NCI-H510A treated with DMSO at 0.1 percent for 48 hours (cell line): ENCODE data around the gene EWSR1.
"Not testable (repeated sequence)": the region's sequence is repeated elsewhere in the genome, so short reads cannot be mapped to it uniquely, and the experiment has no call there.

ENCODE experiments used
- DNase-seq: peaks from one replicate; lab custom pipeline; 2025; lab: John Stamatoyannopoulos, UW

The EWSR1 gene

DNA sequence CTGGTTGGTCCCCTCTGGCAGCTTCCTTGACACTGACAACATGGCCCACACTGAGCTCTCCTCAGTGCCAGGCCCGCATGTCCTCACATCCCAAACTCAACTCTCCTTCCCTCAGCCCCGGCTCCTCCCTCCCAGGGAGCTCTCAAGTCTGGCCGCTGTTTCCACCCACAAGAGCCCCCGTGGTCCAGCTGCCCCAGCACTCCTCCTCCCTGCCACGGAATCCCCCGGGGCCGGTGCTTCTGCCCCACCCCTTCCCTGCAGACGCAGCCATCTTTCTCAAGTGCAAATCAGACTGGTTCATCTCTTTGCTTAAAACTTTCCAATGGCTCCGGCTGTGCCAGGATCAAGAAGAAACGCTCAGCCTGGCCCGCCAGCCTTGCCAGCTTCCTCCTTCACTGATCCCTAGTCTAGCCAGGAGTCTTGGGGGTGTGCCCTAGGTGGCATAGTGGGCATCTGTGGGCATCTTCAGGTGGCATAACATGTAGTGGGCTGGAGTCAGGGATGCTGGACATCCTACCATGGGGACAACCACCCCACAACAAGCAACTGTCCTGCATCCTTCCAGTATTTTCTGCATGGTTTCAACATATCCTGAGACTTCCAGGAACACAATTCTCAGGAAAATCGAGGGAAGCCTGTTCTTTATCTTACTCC is 69.7 kb downstream of the EWSR1 start:
- DNase-seq = no peak

DNA sequence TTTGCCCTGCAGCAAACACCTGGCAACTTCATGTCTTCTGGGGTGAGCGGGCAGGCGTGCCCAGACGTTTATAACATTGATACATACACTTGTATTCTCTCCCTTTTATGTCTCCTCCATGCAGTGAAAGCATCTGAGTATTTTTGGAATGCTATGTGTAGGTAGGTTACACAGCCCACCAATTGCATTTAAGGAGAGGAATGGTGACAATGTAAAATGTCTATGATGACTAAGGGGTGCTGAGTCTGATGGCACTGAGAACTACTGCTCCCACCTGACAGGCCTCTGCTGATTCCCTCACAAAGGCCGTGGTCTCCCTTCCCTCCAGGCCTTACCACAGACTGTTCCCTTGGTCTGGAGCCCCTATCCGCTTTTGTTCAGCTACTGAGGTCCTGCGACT is 70.3 kb downstream of the EWSR1 start:
- no peak for DNase-seq

DNA sequence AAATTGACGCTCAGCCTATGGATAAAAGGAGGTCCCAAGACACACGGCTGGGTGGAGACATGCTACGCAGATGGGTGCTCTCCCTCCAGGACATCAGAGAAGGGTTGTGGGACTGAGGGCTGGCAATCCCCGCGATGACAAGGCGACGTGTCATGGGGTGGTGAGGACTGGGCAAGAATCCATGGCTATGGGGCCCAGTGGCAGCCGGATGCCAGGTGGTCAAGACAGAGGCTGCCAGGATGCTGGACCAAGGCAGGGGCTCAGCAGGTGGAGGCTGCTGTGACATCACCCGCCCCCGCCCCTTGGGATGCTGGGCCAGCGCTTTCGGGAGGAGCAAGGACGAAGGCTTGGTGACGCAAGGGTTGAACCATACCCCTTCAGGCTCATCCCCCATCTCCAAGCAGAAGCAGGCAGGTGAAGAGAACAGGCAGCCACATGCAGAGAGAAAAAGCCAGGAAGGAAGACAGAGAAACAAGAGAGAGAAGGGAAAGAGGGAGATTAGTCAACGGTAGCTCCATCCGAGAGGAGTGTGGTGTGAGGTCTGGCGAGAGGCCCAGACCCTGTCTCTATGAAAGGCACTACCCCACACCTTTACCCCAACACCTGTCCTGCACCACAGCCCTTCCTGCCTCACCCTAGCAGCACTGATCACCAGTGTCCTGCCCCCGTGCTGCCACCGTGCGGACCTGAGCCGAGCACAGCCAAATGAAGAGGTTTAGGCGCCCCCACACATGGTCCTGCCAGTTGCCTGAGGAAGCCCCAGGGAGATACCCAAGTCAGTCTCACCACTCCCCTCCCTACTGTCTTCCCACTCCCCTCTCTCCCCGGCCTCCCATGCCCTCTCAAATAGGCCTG is 71.5 kb downstream of the EWSR1 start:
- DNase-seq = no peak

DNA sequence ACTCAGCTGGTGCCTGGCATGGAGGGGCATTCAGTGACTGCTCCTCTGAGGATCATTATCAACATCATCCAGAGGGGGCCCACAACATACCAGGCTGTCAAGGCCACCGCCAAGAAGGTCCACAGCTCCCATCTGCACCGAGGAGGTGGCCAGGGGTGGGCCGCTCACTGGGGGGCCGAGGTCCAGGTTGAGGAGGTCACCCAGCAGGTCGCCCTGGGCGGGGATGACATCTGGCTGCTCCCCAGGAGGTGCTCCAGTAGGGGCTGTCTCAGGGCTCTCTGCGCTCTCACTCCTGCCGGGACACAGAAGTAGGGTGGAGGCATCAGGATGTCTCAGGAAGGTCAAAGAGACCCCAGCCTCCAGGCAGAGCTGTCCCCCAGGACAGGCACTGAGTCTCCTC is 72.5 kb downstream of the EWSR1 start:
- no peak for DNase-seq

DNA sequence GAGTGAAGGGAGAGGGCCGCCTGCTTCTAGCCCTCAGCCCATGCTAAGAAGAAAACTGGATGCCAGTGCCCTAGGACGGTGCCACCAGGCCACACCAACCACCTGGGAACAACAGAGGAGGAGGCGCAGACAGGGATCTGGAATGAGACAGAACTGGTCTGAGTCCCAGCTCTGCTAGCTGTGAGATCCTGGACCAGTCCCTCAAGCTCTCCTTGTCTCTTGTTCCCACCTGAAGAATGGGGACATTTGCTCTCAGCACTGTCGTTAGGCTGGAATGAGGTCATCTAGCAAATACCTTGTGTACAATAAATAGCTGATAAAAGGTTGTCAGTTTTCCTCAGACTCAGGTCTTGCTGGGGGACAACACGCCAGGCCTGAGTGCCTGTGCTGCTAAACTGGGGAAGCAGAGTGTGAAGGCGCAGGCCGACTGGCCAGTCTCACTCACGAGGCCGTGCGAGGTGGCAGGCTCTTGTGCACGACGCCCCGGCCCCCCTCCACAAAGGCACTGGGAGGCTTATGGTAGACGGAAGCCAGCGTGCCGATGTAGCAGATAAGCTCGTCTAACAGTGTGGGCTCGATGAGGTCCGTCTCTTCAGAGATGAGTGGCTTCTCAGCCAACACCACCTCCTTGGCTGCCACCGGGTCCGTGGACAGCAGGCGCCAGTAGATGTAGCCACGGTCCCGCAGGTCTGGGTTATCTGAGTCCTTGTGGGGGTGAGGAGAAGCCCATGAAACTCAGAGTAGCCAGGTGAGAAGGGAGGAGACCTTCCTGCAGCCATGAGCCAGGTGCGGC is 73.2 kb downstream of the EWSR1 start:
- DNase-seq = no peak

DNA sequence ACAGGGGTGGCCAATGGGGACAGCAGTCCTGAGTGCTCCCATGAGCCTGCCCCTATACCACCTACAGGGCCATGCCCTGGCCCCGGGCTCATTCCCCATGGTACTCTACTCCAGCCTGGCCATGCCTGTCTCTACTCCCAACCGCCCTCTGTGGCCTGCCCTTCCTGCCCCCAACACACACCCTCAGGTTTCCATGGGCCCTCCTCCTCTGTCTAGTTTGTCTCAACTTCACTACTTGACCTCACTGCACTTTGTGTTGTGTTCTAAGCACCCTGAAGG is 73.7 kb downstream of the EWSR1 start:
- no peak for DNase-seq

DNA sequence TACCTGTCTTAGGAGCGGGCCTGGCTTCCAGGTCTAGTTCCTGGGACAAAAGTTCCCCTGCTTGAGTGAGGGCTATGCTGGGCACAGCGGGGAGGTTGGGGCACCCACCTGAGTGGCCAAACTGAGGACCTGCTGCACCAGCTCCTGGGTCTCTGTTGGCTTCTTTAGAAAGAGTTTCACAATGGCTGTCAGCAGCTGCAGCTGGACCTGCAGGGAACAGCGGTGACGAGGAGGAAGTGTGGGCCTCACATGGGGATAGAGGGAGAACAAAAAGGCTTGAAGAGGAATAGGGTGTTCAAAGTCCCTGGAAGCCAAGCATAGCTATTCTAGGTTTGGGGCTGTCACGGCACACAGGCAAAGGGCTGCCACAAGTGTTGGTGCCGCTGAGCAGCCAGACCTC is 74.1 kb downstream of the EWSR1 start:
- no peak for DNase-seq

DNA sequence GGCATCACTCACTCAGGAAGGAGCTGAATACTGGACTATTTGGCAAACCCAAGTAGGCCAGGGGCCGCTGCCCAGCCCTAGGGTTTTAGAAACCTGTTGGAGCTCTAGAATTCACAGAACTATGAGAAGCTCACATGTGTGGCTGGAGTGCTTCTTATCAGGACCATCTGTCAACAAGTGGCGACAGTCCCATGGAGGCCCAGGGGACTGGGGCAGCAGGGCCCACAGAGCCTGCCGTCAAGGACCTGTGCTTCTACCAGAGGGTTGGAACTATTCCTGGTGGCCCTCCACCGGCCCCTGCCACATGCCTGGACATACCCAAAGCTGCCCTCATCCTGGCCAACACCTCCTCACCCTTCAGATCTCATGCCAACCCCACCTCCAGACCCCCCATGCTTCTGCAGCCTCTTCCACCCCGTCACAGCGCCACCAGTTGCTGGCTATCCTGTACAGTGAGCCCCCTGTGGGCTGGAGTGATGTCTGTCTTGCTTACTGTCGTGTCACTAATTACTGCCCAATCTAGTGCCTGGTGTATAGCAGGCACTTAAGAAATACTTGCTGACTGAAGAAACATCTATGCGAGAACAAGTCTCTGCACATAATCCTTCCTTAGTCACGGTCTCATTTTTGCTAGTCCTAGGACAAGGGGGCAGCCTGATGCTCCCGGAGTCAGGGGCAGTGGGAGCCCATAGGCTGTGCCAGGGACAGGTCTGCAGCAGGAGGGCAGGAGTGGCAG is 74.7 kb downstream of the EWSR1 start:
- no peak for DNase-seq

DNA sequence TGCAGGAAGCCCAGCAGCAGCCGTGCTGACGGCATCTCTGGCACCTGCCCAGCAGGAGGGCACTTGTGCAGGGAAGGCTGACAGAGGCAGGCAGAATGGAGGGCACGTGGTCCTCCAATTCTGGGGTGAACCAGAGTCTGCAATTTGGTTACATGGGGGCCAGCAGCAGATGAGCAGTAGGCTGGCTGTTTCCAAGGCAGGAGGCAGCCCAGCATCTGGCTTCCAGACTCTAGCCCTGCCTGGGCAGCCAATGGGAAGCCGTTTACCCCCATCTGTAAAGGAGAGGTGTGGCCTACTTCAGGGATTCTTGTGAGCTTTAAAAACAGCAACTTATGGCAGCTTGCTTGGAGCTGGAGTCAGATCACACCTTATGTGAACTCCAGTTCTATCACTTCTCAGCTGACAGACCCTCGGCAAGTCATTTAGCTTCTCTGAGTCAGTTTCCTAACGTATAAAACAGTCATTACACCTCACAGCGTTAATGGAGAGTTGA is 75.3 kb downstream of the EWSR1 start:
- DNase-seq = peak; percentile 55

DNA sequence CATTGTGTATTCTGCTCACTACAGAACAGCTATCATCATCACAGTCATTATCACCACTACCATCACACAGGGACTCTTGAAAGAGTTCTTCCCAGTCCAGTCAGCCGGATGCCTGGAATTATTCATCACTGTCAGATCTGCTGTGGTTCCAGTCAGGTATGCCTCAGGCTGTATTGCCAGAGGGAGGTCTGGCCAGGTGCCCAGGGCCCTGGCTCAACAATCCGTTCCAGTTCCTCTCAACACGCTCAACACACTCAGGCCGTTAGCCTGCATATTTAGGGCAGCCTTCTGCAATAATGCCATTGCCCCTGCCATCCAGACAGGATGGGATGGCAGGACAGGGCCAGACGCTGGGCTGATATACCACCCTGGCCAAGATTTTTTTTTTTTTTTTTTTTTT is 76.1 kb downstream of the EWSR1 start:
- DNase-seq = peak; percentile 78

DNA sequence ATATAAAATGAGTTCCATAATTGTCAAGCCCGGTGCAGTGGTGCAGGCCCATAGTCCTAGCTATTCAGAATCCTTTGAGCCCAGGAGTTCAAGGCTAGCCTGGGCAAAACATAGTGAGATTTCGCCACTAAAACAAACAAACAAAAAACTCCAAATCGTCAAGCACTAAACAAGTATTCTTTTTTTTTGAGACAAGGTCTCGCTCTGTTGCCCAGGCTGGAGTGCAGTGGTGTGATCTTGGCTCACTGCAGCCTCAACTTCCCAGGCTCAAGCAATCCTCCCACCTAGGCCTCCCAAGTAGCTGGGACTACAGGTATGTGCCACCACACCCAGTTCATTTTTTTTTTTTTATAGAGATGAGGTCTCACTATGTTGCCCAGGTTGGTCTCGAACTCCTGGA is 76.8 kb downstream of the EWSR1 start:
- DNase-seq = not testable (repeated sequence)

DNA sequence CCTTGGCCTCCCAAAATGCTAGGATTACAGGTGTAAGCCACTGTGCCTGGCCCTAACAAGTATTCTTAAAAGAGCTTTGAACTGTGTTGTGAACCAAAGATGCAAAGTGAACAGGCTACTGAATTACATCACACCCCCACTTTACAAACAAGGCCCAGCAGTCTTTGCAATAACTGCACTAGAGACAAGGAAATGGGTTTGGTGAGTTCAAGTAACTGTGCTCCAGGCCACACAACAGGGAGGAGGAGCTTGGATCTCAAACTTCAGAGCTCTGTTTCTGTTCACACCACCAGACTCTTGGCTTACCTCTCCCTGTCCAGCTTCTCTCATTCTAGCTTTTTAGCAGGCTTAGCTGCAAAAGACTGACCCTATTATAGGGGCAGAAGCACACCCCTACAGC is 77.9 kb downstream of the EWSR1 start:
- peak; percentile 12 for DNase-seq

DNA sequence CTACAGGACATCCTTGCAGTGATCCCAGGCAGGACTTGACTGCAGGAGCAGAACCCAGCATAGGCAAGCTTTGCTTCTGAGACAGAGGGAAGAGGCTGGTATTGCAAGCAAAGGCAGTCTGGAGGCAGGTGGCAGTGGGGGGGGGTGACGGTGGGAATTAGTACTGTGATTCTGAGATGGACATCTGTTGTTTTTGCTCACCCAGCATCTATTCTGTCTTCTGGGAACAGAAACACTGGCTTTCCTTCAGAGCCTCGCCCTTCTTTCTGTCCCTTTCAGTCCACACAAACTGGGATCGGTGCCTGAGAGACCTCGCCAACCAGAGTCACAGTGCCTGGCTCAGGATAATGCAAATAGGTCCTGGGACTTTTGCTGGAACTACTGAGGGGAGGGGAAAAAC is 78.6 kb downstream of the EWSR1 start:
- no peak for DNase-seq

DNA sequence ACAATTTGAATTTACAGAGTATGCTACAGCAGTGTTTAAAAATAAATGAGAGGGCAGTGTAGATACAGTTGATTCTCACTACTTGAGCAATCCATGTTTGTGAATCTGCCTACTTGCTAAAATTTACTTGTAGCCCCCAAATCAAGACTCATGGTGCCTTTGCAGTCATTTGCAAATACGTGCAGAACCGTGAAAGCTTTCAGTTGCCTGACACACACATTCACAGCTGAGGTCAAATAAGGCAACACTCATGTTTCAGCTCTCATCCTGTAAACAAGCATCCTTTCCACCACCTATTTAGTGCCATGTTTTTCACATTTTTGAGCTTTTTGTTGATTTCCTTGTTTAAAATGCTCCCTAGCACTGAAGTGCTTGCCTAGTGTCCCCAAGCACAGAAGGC is 80.0 kb downstream of the EWSR1 start:
- DNase-seq = no peak

DNA sequence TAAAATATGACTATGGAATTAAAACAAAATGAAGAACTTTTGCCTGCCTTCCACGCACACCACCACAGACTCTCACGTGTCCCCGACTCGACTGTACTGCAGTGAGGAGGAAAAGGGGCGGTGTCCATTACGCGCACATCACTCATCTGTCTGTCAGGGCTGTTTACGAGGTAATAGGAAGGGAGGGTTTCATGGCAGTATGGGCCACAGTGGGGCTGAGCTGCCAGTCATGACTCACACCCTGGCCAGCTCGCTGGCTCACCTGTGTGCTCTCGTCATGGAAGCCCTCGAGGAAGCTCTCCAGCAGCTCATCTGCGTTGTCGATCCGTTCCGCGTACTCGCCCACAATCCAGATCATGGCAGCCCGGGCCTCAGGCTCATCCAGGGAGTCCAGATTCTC is 80.9 kb downstream of the EWSR1 start:
- DNase-seq = peak; percentile 66
